Testis (tissue), 2 donors: Measurements from ENCODE around the gene OR3A2.
"Not testable (repeated sequence)": the region's sequence is repeated elsewhere in the genome, so short reads cannot be mapped to it uniquely, and the experiment has no call there.

Source experiments
- POLR2A ChIP-seq: fragments of 450-650 bp; IDR thresholded peaks from one replicate; pipeline ENCODE4 v1.6.1; 2017; ENCODE audit warnings: antibody characterized with exemption, mild to moderate bottlenecking, moderate library complexity
- TF ChIP-seq, protein P1 (sequence below), 3 experiments: fragments of 450-650 bp in 2 of 3; fragments of 200-600 bp in 1 of 3; sonication (generic) in 1 of 3; IDR thresholded peaks; one replicate each; pipeline ENCODE4 v1.5.1; 2016 to 2019; ENCODE audit warnings: antibody characterized with exemption in 3 of 3, mild to moderate bottlenecking in 2 of 3, moderate library complexity in 1 of 3

DNA sequence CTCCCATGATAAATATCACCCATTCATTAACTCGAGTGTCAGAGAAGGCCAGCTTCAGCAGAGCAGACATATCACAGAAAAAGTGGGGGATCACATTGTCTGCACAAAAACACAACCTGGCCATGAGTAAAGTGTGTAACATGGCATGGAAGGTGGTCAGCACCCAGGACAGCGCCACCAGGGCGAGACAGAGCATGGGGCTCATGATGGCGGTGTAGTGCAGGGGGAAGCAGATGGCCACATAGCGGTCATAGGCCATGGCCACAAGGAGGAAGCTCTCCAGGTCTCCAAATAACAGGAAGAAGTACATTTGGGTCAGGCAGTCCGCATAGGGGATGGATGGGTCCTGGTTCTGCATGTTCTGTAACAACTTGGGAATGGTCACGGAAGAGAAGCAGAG lies 11.7 kb upstream of the OR3A2 start:
- TF ChIP-seq, protein P1, sequence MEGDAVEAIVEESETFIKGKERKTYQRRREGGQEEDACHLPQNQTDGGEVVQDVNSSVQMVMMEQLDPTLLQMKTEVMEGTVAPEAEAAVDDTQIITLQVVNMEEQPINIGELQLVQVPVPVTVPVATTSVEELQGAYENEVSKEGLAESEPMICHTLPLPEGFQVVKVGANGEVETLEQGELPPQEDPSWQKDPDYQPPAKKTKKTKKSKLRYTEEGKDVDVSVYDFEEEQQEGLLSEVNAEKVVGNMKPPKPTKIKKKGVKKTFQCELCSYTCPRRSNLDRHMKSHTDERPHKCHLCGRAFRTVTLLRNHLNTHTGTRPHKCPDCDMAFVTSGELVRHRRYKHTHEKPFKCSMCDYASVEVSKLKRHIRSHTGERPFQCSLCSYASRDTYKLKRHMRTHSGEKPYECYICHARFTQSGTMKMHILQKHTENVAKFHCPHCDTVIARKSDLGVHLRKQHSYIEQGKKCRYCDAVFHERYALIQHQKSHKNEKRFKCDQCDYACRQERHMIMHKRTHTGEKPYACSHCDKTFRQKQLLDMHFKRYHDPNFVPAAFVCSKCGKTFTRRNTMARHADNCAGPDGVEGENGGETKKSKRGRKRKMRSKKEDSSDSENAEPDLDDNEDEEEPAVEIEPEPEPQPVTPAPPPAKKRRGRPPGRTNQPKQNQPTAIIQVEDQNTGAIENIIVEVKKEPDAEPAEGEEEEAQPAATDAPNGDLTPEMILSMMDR (IDR thresholded peaks at IDR 0.05) = not testable (repeated sequence)
- not testable (repeated sequence) for TF ChIP-seq POLR2A
